Embryonic facial prominence (tissue), 1 donor: Measurements from ENCODE around the gene GAB3.

ENCODE experiments used
- DNase-seq: peaks from one replicate; pipeline ENCODE4 v3.0.0-alpha.2; 2016; ENCODE audit errors: extremely low spot score

Gene GAB3

GRCh38 chrX:154751203-154751668, 359 bp upstream of the GAB3 start:
- DNase-seq, result no peak

- DNase-seq, result no peak
Observed at GRCh38 chrX:154749856-154750255, 1.0 kb downstream of the GAB3 start.

GRCh38 chrX:154748712-154749339, 2.1 kb downstream of the GAB3 start:
- no peak for DNase-seq

GRCh38 chrX:154742613-154743012, 8.3 kb downstream of the GAB3 start:
- DNase-seq, result no peak

- DNase-seq, result no peak
Observed at GRCh38 chrX:154739952-154740465, 10.9 kb downstream of the GAB3 start.

GRCh38 chrX:154738011-154738738, 12.7 kb downstream of the GAB3 start:
- no peak for DNase-seq

- no peak for DNase-seq
Observed at GRCh38 chrX:154737136-154737535, 13.7 kb downstream of the GAB3 start.

GRCh38 chrX:154735695-154736393, 15.0 kb downstream of the GAB3 start:
- no peak for DNase-seq

GRCh38 chrX:154734061-154734781, 16.7 kb downstream of the GAB3 start:
- DNase-seq, result no peak

- no peak for DNase-seq
Observed at GRCh38 chrX:154733066-154733425, 17.8 kb downstream of the GAB3 start.

GRCh38 chrX:154732421-154733065, 18.3 kb downstream of the GAB3 start:
- no peak for DNase-seq

- no peak for DNase-seq
Observed at GRCh38 chrX:154731881-154732280, 19.0 kb downstream of the GAB3 start.

GRCh38 chrX:154731184-154731583, 19.7 kb downstream of the GAB3 start:
- no peak for DNase-seq

GRCh38 chrX:154730253-154730891, 20.5 kb downstream of the GAB3 start:
- DNase-seq, result no peak

GRCh38 chrX:154729439-154729838, 21.4 kb downstream of the GAB3 start:
- DNase-seq, result no peak

- DNase-seq, result no peak
Observed at GRCh38 chrX:154728431-154729190, 22.3 kb downstream of the GAB3 start.

- DNase-seq, result no peak
Observed at GRCh38 chrX:154727871-154728270, 23.0 kb downstream of the GAB3 start.

GRCh38 chrX:154727418-154727817, 23.5 kb downstream of the GAB3 start:
- no peak for DNase-seq

- no peak for DNase-seq
Observed at GRCh38 chrX:154724993-154725756, 25.7 kb downstream of the GAB3 start.
